ENCODE data around the gene C3orf18.

- TF ChIP-seq CTCF (IDR thresholded peaks at IDR 0.05; ENCODE audit: insufficient read depth, low read depth, low read length): no peak
- no peak for TF ChIP-seq EZH2 (IDR thresholded peaks at IDR 0.05; ENCODE audit: insufficient read depth, low read length)
These were observed 42.8 kb downstream of the C3orf18 start for GRCh38 chr3:50524746-50525145.
